Subcutaneous adipose tissue (tissue), 4 donors: ENCODE data around the gene RCBTB2. TPM values are rescaled to one million over a fixed set of nuclear protein-coding genes. Genes with fewer than 3 reads are reported as not detected.

Source experiments
- CTCF ChIP-seq: fragments of 450-650 bp; IDR thresholded peaks from one replicate; pipeline ENCODE4 v1.5.1; 2016; ENCODE audit warnings: low read depth, mild to moderate bottlenecking, control low read depth, antibody characterized with exemption, moderate library complexity
- total RNA-seq, 4 donors: library from RNA; depleted of rRNA; stranded (reverse); fragments of >200 nt; gene quantifications; one replicate each; pipeline ENCODE4 v1.1.0, GENCODE V29; 2016

Gene RCBTB2
- total RNA-seq, 4 donors from 2014 or later = 10.9 to 21.1 (median 16.4) TPM

GRCh38 chr13:48569104-48569666 is 36.3 kb upstream of the RCBTB2 start:
- TF ChIP-seq CTCF = no peak

- no peak for TF ChIP-seq CTCF
Observed at GRCh38 chr13:48568370-48569103, 35.7 kb upstream of the RCBTB2 start.

- no peak for TF ChIP-seq CTCF
Observed at GRCh38 chr13:48567515-48568369, 34.9 kb upstream of the RCBTB2 start.

GRCh38 chr13:48564056-48564455 is 31.2 kb upstream of the RCBTB2 start:
- TF ChIP-seq CTCF = no peak

- no peak for TF ChIP-seq CTCF
Observed at GRCh38 chr13:48563626-48564025, 30.7 kb upstream of the RCBTB2 start.

GRCh38 chr13:48562296-48563066 is 29.6 kb upstream of the RCBTB2 start:
- TF ChIP-seq CTCF = no peak
